ENCODE data around the gene ABCA9.
"Not testable (repeated sequence)": the region's sequence is repeated elsewhere in the genome, so short reads cannot be mapped to it uniquely, and the experiment has no call there.

The ABCA9 gene

GRCh38 chr17:69060822-69061221 is at the start of gene ABCA9:
TSS of gene ABCA9 (minus strand) at chr17:69060927. CDS start at chr17:69051126, 9,801 bp downstream.
- no peak for DNase-seq

GRCh38 chr17:69105907-69106730 is 45.4 kb upstream of the ABCA9 start:
- DNase-seq, result no peak

- no peak for DNase-seq
Measured at GRCh38 chr17:69103557-69104233, 43.0 kb upstream of the ABCA9 start.

GRCh38 chr17:69098625-69099024 is 37.9 kb upstream of the ABCA9 start:
- DNase-seq, result no peak

GRCh38 chr17:69096541-69096940 is 35.8 kb upstream of the ABCA9 start:
- no peak for DNase-seq

- DNase-seq, result no peak
Measured at GRCh38 chr17:69093995-69094394, 33.3 kb upstream of the ABCA9 start.

- no peak for DNase-seq
Measured at GRCh38 chr17:69093279-69093789, 32.6 kb upstream of the ABCA9 start.

- no peak for DNase-seq
Measured at GRCh38 chr17:69090365-69090764, 29.6 kb upstream of the ABCA9 start.

- no peak for DNase-seq
Measured at GRCh38 chr17:69088643-69089200, 28.0 kb upstream of the ABCA9 start.

- no peak for DNase-seq
Measured at GRCh38 chr17:69086641-69087040, 25.9 kb upstream of the ABCA9 start.

- no peak for DNase-seq
Measured at GRCh38 chr17:69084911-69085310, 24.2 kb upstream of the ABCA9 start.

GRCh38 chr17:69082696-69083095 is 22.0 kb upstream of the ABCA9 start:
- DNase-seq, result no peak

- no peak for DNase-seq
Measured at GRCh38 chr17:69078864-69079263, 18.1 kb upstream of the ABCA9 start.

- DNase-seq, result no peak
Measured at GRCh38 chr17:69075823-69076222, 15.1 kb upstream of the ABCA9 start.

- not testable (repeated sequence) for DNase-seq
Measured at GRCh38 chr17:69073392-69073791, 12.7 kb upstream of the ABCA9 start.

GRCh38 chr17:69072803-69073256 is 12.1 kb upstream of the ABCA9 start:
- not testable (repeated sequence) for DNase-seq

- DNase-seq, result not testable (repeated sequence)
Measured at GRCh38 chr17:69071233-69071586, 10.5 kb upstream of the ABCA9 start.

- not testable (repeated sequence) for DNase-seq
Measured at GRCh38 chr17:69070378-69071232, 9.9 kb upstream of the ABCA9 start.

- no peak for DNase-seq
Measured at GRCh38 chr17:69069226-69069750, 8.6 kb upstream of the ABCA9 start.

- no peak for DNase-seq
Measured at GRCh38 chr17:69067274-69068047, 6.7 kb upstream of the ABCA9 start.

- DNase-seq, result peak; percentile 90
Measured at GRCh38 chr17:69066482-69066881, 5.8 kb upstream of the ABCA9 start.

- DNase-seq, result no peak
Measured at GRCh38 chr17:69065113-69065512, 4.4 kb upstream of the ABCA9 start.

Measured in NCI-H524 treated with DMSO at 0.1 percent for 48 hours (cell line).